Stimulated activated CD4-positive, alpha-beta T cell treated with anti-CD3 and anti-CD28 coated beads, Interleukin-4, amount 100 ng/mL, for 48 hours (primary cell): Measurements from ENCODE around the gene NCAPD3.
"Not testable (repeated sequence)": the region's sequence is repeated elsewhere in the genome, so short reads cannot be mapped to it uniquely, and the experiment has no call there.

Experiments used
- DNase-seq, 2 donors: peaks; one replicate each; pipeline ENCODE4 v3.0.0-alpha.2; 2020; ENCODE audit warnings: low read depth in 2 of 2

Gene NCAPD3

GRCh38 chr11:134224710-134225664, 1.2 kb upstream of the NCAPD3 start:
- DNase-seq: peak; percentile 58 to 61

- DNase-seq: no peak
These were observed 646 bp downstream of the NCAPD3 start for GRCh38 chr11:134223121-134223520.

GRCh38 chr11:134216816-134217215, 7.0 kb downstream of the NCAPD3 start:
- no peak for DNase-seq

- no peak for DNase-seq
These were observed 7.9 kb downstream of the NCAPD3 start for GRCh38 chr11:134215836-134216235.

- DNase-seq: peak; percentile 48 to 56
These were observed 16.1 kb downstream of the NCAPD3 start for GRCh38 chr11:134207538-134208239.

GRCh38 chr11:134206185-134206584, 17.6 kb downstream of the NCAPD3 start:
- no peak for DNase-seq

- DNase-seq: no peak
These were observed 18.0 kb downstream of the NCAPD3 start for GRCh38 chr11:134205729-134206128.

- DNase-seq: no peak
These were observed 21.1 kb downstream of the NCAPD3 start for GRCh38 chr11:134202661-134203060.

GRCh38 chr11:134200688-134201087, 23.1 kb downstream of the NCAPD3 start:
- no peak for DNase-seq

GRCh38 chr11:134199531-134199930, 24.2 kb downstream of the NCAPD3 start:
- no peak for DNase-seq

- DNase-seq: no peak
These were observed 27.0 kb downstream of the NCAPD3 start for GRCh38 chr11:134196756-134197155.

GRCh38 chr11:134188092-134188491, 35.7 kb downstream of the NCAPD3 start:
- not testable (repeated sequence) for DNase-seq

- DNase-seq: no peak
These were observed 42.1 kb downstream of the NCAPD3 start for GRCh38 chr11:134181707-134182106.

GRCh38 chr11:134178032-134178674, 45.6 kb downstream of the NCAPD3 start:
- no peak for DNase-seq

GRCh38 chr11:134176284-134176683, 47.5 kb downstream of the NCAPD3 start:
- DNase-seq: no peak

GRCh38 chr11:134173296-134173695, 50.5 kb downstream of the NCAPD3 start:
- no peak for DNase-seq

- DNase-seq: no peak
These were observed 51.8 kb downstream of the NCAPD3 start for GRCh38 chr11:134171951-134172350.

GRCh38 chr11:134170919-134171281, 52.9 kb downstream of the NCAPD3 start:
- no peak for DNase-seq

GRCh38 chr11:134170177-134170918, 53.4 kb downstream of the NCAPD3 start:
- DNase-seq: no peak

GRCh38 chr11:134164490-134165370, 59.0 kb downstream of the NCAPD3 start:
- DNase-seq: no peak

GRCh38 chr11:134159652-134160051, 64.1 kb downstream of the NCAPD3 start:
- DNase-seq: no peak
